ENCODE results near the gene RNF224. TPM values are rescaled to one million over a fixed set of nuclear protein-coding genes. Genes with fewer than 3 reads are reported as not detected.
A peak's percentile ranks its signal among the peaks of the same experiment; 100 is the strongest.

Gene RNF224
- total and polyA plus RNA-seq, 10 of the 15 experiments (the other 5 are each of a cell fraction or from before 2014, with no cell fraction given) = not detected

- TF ChIP-seq PKNOX1 (IDR thresholded peaks at IDR 0.05) = peak; percentile 39
- TF ChIP-seq SRF (IDR thresholded peaks at IDR 0.05; ENCODE audit: low read depth in 2 of 2, low read length in 2 of 2) = peak; percentile 45 to 92; a peak in 3 of 4 replicates
- 0 out of 2 replicates have a peak, but pooled peaks have one; percentile 83 for TF ChIP-seq STAT1 (conservative IDR thresholded peaks at IDR 0.05)
- 0 out of 2 replicates have a peak, but pooled peaks have one; percentile 47 for TF ChIP-seq MEF2A (IDR thresholded peaks at IDR 0.05; ENCODE audit: insufficient read depth, low read depth, low read length)
- TF ChIP-seq, protein P1, sequence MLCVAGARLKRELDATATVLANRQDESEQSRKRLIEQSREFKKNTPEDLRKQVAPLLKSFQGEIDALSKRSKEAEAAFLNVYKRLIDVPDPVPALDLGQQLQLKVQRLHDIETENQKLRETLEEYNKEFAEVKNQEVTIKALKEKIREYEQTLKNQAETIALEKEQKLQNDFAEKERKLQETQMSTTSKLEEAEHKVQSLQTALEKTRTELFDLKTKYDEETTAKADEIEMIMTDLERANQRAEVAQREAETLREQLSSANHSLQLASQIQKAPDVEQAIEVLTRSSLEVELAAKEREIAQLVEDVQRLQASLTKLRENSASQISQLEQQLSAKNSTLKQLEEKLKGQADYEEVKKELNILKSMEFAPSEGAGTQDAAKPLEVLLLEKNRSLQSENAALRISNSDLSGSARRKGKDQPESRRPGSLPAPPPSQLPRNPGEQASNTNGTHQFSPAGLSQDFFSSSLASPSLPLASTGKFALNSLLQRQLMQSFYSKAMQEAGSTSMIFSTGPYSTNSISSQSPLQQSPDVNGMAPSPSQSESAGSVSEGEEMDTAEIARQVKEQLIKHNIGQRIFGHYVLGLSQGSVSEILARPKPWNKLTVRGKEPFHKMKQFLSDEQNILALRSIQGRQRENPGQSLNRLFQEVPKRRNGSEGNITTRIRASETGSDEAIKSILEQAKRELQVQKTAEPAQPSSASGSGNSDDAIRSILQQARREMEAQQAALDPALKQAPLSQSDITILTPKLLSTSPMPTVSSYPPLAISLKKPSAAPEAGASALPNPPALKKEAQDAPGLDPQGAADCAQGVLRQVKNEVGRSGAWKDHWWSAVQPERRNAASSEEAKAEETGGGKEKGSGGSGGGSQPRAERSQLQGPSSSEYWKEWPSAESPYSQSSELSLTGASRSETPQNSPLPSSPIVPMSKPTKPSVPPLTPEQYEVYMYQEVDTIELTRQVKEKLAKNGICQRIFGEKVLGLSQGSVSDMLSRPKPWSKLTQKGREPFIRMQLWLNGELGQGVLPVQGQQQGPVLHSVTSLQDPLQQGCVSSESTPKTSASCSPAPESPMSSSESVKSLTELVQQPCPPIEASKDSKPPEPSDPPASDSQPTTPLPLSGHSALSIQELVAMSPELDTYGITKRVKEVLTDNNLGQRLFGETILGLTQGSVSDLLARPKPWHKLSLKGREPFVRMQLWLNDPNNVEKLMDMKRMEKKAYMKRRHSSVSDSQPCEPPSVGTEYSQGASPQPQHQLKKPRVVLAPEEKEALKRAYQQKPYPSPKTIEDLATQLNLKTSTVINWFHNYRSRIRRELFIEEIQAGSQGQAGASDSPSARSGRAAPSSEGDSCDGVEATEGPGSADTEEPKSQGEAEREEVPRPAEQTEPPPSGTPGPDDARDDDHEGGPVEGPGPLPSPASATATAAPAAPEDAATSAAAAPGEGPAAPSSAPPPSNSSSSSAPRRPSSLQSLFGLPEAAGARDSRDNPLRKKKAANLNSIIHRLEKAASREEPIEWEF (IDR thresholded peaks at IDR 0.05; ENCODE audit: insufficient replicate concordance, low read depth, low read length) = no peak
- peak; percentile 15 for TF ChIP-seq USF1 (IDR thresholded peaks at IDR 0.05; ENCODE audit: borderline replicate concordance, extremely low read length, insufficient read depth, low read depth, low read length)
- no peak; the same call in 1 of the 2 replicates for TF ChIP-seq POLR2AphosphoS5 (IDR thresholded peaks at IDR 0.05; ENCODE audit: low read length)
- peak in 1 of 2 experiments; percentile 81; a peak in 2 of 3 replicates for TF ChIP-seq EGR1 (IDR thresholded peaks at IDR 0.05; ENCODE audit: borderline replicate concordance in 1 of 2, low read depth in 2 of 2, low read length in 2 of 2)
- TF ChIP-seq CHD2 (IDR thresholded peaks at IDR 0.05; ENCODE audit: borderline replicate concordance, low read depth, low read length) = peak; percentile 74
- peak; percentile 73; the same call in 1 of the 2 replicates for TF ChIP-seq ZNF217 (IDR thresholded peaks at IDR 0.05)
- TF ChIP-seq TCF3 (IDR thresholded peaks at IDR 0.05; ENCODE audit: borderline replicate concordance, insufficient read depth, low read depth, low read length) = peak; percentile 79
- 0 out of 2 replicates have a peak, but pooled peaks have one; percentile 49 for TF ChIP-seq JUND (IDR thresholded peaks at IDR 0.05; ENCODE audit: low read depth, low read length)
- peak; percentile 76 for TF ChIP-seq NR2C1 (IDR thresholded peaks at IDR 0.05)
- TF ChIP-seq, protein P2, sequence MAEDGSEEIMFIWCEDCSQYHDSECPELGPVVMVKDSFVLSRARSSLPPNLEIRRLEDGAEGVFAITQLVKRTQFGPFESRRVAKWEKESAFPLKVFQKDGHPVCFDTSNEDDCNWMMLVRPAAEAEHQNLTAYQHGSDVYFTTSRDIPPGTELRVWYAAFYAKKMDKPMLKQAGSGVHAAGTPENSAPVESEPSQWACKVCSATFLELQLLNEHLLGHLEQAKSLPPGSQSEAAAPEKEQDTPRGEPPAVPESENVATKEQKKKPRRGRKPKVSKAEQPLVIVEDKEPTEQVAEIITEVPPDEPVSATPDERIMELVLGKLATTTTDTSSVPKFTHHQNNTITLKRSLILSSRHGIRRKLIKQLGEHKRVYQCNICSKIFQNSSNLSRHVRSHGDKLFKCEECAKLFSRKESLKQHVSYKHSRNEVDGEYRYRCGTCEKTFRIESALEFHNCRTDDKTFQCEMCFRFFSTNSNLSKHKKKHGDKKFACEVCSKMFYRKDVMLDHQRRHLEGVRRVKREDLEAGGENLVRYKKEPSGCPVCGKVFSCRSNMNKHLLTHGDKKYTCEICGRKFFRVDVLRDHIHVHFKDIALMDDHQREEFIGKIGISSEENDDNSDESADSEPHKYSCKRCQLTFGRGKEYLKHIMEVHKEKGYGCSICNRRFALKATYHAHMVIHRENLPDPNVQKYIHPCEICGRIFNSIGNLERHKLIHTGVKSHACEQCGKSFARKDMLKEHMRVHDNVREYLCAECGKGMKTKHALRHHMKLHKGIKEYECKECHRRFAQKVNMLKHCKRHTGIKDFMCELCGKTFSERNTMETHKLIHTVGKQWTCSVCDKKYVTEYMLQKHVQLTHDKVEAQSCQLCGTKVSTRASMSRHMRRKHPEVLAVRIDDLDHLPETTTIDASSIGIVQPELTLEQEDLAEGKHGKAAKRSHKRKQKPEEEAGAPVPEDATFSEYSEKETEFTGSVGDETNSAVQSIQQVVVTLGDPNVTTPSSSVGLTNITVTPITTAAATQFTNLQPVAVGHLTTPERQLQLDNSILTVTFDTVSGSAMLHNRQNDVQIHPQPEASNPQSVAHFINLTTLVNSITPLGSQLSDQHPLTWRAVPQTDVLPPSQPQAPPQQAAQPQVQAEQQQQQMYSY (CRISPR knock-in tag; IDR thresholded peaks at IDR 0.05) = no peak
- TF ChIP-seq NFXL1 (IDR thresholded peaks at IDR 0.05; ENCODE audit: borderline replicate concordance) = 0 out of 2 replicates have a peak, but pooled peaks have one; percentile 44
- peak; percentile 37; the same call in 1 of the 2 replicates for TF ChIP-seq NRF1 (conservative IDR thresholded peaks at IDR 0.05; ENCODE audit: low read depth, low read length)
- peak; percentile 65; the same call in 1 of the 2 replicates for TF ChIP-seq SMARCA5 (IDR thresholded peaks at IDR 0.05)
Observed at GRCh38 chr9:137254624-137255447, 27.5 kb downstream of the RNF224 start, which contains the start of gene NELFB (continued).

Measured in GM12878 (cell line).